Anterior cingulate cortex (tissue), 58 donors: ENCODE measurements around the gene IGFBP4.

ENCODE experiments used
- DNase-seq, 58 donors: peaks; one replicate each; lab custom pipeline; 2025; lab: John Stamatoyannopoulos, UW

IGFBP4 gene

DNA sequence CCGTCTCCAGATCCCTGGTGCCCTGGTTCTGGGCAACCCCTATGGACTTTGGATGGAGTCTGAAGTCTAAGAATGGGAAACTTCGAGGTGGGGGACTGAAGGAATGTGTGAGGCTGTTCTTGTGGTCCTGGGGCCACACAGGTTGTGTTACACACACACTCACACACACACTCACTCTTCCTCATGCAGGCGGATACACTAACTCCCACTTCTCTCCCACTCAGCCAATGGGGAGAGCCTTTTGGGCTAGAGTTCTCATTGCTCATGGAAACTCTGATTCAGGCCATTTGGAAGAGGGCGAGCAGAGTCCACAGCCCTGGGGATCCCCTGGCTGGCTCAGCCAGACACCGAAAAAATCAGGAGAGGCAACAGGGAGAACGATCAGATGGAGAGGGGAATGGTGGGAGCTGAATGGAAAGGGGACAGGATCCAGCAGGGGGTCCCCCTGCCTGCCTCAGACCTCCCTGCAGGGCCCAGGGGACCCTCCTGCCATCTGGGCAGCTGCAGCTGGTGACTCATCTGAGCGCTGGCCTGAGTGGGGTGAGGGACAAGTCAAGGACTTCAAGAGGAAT, 9.1 kb downstream of the IGFBP4 start:
- no peak for DNase-seq

DNA sequence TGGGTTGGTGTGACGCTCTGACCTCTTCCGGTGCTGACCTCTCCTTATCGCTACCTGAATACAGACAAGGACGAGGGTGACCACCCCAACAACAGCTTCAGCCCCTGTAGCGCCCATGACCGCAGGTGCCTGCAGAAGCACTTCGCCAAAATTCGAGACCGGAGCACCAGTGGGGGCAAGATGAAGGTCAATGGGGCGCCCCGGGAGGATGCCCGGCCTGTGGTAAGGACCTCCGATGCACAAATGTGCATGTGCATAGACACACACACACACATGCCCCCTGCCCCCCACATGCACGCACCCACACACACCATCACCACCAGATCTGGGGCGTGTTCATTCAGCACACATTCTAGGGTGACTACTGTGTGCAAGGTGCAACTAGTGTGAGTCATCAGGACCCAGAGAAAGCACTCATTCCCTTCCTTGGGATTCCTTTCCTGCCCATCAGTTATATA, 9.7 kb downstream of the IGFBP4 start:
- no peak for DNase-seq

DNA sequence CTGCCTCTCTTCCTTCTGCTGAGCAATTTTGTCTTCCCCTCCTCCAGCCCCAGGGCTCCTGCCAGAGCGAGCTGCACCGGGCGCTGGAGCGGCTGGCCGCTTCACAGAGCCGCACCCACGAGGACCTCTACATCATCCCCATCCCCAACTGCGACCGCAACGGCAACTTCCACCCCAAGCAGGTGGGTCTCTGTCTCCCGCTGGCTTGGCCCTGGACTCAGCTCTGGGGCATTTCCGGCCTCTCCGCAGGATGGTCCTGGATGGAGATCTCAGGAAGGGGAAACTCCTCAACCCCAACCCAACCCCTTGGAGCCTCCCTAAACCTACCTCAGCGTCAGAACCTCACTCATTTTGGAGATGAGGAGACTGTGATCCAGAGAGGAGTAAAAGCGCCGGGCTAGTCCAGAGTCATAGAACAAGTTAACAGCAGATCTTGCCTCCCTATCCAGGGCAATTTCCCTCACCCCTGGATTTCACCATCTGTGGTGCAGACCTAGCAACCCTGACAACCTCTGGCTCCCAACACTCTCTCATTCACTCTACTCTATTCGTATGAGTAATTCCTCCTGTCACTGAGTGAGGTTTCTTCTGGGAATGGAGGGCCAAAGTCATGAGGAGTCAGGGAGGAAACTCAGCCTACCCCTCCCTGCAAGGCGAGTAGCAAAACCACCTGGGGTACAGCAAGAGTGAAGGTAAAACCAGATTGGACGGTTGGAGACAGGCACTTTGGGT, 10.8 kb downstream of the IGFBP4 start:
- DNase-seq: no peak

DNA sequence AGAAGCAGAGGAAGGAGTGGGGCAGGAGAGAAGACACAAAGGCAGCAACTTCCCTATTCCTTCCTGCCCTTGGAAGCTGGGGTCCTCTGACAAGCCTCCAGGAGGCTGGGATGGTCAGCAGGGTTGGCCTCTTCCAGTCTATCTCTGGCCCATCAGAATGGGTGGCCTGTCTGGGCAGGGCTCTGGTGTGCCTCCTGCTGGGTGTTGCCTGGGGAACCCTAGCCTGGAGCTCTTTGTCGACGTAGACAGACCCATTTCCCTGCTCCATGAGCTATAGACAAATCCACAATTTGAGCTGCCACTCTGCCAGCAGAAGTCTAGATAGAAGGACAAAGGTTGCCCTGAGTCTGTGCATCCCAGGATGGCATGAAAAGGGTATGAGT, 11.4 kb downstream of the IGFBP4 start:
- DNase-seq: no peak

DNA sequence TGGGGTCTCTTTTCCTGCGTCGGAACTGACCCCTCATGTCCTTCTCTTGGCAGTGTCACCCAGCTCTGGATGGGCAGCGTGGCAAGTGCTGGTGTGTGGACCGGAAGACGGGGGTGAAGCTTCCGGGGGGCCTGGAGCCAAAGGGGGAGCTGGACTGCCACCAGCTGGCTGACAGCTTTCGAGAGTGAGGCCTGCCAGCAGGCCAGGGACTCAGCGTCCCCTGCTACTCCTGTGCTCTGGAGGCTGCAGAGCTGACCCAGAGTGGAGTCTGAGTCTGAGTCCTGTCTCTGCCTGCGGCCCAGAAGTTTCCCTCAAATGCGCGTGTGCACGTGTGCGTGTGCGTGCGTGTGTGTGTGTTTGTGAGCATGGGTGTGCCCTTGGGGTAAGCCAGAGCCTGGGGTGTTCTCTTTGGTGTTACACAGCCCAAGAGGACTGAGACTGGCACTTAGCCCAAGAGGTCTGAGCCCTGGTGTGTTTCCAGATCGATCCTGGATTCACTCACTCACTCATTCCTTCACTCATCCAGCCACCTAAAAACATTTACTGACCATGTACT, 13.2 kb downstream of the IGFBP4 start:
- DNase-seq: no peak

DNA sequence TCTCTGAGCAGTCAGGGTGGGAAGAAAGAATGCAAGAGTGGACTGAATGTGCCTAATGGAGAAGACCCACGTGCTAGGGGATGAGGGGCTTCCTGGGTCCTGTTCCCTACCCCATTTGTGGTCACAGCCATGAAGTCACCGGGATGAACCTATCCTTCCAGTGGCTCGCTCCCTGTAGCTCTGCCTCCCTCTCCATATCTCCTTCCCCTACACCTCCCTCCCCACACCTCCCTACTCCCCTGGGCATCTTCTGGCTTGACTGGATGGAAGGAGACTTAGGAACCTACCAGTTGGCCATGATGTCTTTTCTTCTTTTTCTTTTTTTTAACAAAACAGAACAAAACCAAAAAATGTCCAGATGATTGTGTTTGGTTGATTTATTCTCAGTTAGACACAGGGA, 14.1 kb downstream of the IGFBP4 start:
- no peak for DNase-seq

DNA sequence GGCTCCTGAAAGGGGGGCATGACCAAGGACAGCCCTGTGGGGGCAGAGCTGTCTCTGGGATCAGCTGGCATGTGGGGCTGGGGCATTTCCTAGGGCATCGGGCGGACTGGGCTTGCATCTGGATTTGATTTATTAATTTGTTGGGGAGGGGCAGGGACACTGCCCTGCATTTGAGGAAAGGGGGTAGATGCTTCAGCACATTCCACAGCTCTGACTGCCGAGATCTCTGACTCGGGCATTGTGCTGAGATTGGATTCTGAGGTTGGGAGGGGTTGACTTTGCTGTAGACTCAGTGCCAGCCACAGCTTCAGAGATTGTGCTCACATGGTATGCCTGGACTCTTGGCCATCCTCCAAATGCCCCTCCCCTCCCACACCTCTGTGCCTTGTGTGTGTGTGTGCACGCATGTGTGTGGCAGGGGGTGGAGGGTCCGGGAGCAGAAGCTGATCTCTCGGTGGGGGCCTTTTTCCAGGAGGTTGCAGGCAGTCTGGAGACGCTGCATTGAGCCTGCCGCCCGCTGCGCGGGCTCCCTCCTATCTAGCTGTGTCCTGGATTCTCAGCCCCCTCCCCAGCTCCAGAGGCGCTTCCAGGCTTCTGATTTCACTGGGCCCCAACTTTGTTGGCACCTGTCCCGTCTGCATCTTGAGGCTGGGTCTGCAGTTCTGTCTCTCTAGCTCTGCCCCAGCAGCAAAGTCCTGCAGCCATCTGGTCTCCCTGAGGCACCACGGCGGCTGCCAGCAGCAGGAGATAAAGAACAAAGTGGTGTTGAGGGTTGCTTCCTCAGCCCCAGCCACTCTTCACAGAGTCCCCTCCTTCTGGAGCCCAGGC, 14.9 kb downstream of the IGFBP4 start:
- no peak for DNase-seq

DNA sequence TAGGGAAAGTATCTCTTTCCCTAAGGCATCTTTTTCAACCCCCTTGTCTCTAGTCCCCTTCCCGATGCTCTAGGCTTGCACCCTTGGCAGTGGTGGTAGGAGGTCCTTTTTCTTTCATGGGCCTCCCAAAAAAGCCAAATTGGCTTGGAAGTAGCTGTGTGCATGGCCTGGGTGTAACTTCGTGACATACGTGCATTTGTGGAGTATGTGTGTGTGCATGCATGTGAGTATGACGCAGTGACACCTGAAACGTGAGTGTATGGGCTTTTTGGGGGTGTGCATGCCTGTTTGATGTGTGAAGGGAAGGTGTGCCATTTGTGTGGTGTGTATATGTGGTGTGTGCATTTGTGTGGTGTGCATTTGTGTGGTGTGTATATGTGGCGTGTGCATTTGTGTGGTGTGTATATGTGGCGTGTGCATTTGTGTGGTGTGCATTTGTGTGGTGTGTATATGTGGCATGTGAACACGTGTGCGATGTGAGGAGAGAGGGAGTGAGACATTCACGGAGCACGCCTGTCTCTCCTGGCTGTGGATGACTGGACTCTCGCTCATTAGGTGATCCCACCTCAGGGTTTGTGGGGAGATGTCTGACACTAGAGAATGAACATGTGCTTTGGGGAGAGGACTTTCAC, 15.7 kb downstream of the IGFBP4 start:
- no peak for DNase-seq

DNA sequence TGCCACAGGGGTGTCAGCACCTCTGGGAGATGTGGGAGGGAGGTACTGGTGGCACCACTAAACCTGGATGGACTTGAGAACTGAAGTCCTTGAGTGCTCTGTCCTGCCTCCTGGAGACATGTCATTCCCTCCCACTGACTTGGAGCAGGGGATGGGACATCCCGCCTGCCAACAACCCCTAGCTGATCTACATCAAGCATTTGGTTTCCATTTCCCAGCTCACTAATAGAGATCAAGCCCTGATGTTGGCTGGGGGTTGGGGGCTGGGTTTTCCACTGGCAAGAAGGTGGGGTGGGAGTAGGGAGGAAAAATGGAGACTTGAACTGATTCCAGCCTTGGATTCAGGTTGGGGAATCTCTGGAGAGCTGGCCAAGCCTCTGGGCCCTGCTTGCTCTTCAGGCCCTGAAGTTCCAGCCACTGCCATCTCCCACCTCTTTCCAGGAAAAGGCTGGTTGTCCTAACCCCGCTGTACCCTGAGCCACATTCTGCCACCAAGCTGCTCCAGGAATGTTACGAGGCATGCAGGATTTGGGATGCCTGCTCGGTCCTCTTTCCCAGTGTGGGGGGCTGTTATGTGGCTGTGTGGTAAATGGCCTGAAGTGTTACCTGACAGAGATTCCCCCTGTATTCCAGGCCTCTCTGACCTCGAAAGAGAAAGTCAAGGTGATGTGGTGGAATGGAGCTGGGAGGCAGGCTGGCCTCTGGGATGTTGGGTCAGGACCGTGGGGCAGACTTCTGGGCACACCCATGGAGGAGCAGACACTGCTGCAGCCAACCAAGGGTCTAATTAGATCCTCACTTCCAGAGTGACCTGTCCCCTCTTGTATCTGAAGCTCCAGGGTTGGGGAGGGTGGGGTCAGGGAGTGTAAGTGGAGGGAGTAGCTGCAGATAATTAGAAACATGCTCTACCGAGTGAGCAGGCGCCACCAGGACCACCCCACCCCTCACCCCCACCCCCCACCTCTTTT, 16.7 kb downstream of the IGFBP4 start:
- no peak for DNase-seq

DNA sequence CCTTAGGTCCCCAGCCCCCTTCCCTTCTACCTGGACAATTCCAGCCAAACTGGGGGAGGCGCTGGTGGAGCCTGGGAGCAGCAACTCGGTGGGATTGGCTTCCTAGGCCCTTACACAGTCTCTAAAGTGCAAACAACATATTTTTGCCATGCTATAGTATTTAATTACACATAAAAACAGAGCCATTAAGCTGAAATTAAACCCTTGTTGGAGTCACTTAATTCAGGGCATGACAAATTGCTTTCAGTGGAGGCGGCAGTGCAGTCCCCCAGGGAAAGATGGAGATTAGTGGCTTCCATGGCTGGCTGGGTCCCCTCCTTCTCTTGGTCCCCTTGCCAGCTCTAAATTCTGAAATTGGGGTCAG, 17.3 kb downstream of the IGFBP4 start:
- DNase-seq: no peak

DNA sequence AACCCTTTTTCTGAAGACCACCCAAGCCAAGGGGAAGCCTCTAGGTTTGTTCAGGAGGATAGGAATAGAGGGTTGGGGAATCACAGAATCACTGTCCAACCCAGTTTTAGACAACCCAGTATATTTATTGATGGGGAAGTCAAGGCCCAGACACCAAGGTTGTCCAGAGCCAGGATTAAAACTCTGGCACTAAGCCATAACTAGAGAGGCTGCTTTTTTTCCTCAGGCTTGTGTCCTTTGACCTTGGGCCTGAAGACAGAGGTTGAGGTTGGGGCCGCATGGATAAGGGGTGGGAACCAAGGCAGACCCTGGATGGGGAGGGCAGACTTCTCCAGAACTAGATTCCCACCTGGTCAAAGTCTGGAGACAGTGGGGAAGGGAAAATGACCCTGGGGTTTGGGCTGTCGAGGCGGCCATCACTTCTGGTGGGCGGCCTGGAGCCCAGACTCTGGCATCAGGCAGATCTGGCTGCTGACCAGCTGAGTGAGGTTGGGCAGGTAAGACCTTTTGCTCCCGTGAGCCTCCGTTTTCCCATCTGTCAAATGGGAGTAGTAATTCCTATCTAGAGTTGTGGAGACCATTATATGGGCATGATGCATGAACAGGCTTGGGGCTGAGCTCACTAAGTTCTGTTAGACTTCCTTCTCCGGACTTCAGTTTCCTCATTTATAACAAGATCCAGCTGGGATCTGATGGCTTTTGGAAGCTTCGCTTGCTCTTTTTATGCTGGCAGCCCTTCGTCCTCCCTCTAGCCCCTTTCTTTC, 17.9 kb downstream of the IGFBP4 start:
- DNase-seq: no peak

DNA sequence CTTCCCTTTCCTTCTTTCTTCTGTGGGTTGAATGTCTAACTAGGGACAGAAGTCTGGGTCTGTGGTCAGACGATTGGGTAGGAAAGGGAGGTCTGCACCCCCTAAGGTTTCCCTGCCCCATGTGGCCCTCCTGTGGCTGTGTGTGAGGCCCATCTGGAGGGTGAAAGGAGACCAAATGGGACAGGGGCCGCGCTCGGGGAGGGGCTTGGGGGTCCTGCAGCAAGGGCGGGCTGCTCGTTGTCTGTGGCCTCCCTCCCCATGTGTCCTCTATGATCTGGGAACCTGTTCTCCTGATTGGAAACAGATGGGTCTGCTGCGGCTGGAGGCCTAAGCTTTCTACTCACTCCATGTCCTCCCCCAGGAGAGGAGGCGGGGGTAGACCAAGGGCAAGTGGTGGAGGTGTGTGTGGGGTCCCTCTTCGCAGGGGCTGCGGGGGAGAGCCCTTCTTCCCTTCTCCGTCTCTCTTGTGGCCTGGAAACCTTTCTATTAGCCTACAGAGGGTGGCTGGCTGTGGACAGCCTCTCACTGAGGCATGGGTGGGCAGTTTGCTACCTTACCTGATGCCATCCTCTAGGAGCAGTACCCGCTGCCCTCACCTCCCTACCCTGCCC, 18.6 kb downstream of the IGFBP4 start:
- DNase-seq: no peak

DNA sequence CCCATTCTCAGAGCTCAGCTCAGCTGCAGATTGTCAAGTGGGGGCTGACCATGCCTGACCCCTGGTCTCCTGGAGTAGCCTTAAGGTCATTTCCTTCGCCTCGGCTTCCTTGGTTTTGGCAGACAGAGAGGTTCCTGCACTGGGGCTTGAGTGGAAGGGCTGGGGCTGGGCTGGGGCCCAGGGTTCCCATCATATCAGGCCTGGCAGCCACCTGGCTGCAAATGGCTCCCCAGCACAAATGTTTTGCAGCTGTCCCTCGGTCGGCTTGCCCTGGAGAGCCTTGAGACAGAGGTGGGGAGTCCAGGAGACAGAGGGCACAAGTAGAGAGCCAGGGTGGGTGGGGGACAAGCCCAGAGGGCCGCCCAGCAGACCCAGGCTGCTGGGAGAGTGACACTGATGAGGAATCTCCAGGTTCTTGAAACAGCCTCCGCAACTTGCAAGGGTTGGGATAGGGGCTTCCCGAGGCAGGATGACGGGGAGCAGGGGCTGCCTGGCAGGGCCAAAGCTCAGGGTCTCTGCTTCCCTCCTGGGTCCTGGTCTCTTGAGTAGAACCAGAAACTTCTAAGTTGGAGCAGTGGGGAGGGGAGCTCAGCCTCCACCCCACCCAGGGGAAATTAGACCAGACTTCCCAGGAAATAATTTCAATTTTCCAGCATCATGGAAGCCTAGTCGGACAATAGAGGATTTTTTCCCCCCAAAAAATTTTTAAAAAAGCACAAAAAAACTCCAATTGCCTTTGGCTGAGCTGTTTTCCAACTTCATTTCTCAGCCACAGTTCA, 19.3 kb downstream of the IGFBP4 start:
- no peak for DNase-seq

DNA sequence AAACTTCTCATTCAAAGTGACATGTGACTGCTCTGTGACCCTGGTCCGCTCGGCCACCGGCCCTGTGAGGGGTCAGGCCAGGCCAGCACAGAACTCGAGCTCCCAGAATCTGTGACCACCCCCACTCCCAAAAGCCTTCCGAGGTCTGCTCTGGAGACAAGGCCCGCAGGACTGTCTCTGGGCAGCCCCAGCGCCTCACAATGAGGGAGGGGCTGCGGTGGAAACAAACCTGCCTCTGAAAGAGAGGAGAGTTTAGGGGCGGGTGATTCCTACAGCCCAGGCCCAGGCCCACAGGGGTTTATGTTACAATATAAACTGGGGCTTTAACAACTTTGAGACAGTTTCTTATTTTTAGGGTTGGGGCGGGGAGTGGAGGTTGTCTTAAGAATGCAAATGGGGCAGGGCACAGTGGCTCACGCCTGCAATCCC, 19.9 kb downstream of the IGFBP4 start:
- DNase-seq: no peak

DNA sequence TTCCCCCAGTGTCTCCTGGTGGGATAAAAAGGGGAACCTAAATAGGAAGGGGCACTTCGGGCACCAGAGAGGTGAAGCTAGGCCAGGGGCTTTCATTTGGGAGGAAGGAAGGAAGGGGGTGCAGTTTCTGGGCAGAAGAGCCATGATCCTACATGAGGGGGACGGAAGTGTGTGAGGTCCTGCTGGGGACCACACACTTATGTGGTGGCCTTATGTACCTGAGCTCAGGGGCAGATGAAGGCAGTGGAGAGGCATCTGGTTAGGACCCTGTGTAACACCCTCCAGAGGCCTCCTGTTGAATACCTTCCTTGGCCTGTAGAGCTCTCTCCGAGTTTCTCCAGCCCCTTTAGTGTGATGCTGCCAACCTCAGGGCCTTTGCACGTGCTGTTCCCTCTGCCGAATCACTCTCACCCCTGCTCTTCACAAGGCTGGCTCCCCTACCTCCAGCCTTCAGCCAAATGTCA, 21.2 kb downstream of the IGFBP4 start:
- DNase-seq: no peak

DNA sequence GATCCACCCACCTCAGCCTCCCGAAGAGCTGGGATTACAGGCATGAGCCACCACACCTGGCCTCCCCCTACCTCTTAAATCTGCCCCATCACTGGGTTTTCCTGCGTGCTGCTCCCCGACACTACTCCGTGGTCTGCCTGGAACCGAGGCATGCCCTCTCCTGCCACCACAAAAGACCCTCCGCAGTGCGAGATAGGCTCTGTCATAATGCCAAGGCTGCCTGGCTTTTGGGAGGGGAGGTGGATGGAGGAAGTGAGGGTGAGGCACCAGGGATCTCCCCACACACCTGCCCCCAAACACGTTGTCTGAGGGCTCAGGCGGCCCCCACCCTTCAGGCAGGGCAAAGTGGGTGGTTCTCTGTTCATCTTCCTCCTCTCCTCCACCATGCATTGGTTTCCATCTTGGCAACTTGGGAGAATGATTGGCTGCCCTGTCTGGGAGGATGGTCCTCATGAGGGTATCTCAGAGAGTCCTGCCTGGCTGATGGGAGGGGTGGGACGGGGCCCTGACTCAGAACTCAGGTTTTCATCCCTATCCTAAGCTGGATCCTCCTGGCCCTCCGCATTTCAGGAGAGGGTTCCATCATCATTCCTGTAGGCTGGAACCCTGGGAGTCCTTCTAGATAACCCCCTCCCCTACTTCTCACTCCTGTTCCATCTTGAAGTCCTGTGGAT, 23.2 kb downstream of the IGFBP4 start:
- no peak for DNase-seq

DNA sequence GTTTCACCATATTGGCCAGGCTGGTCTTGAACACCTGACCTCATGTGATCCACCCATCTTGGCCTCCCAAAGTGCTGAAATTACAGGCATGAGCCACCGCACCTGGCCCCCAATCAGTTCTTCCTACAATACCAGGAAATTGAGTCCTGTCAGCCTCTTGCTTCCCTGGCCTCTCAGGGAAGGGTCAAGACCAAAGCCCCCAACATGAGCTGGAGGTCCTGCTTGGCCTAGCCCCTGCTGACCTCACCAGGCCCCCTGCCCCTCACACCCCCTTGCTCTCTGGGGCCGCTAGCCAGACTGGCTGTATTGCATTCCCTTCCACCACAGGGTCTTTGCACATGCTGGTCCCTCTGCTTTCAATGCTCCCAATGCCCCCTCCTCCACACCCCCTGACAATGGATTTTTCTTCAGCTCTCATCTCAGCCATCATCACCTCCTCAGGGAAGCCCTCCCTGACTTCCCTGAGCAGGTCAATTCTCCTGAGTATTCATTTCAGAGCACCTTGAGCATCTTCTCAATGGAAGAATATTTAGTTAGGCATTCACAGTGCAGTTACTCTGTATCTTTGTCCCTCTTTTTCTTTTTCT, 24.1 kb downstream of the IGFBP4 start:
- no peak for DNase-seq
